Measurements from ENCODE around the gene LRRFIP1.

DNA sequence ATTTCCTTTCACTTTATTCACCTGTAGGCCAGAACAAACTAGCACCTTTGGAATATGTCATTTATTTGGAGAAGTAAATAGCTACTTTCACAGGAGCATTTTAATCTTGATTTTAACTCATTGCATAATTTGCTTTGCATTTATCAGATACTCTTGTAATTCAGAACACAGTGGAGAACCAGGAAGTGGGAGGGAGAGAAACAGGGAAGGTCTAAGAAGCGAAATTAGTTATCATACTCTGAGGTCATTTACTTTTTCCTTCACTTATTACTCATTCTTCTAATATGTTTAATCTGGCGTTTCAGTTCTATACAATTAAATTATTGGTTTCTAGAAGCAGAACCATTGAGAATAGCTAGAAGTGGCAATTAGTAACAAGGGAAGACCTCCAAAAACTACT is 191.8 kb downstream of the LRRFIP1 start:
- no peak for TF ChIP-seq CTCF (optimal IDR thresholded peaks at IDR 0.05 in 1 of 3, IDR thresholded peaks at IDR 0.05 in 1 of 3, conservative IDR thresholded peaks at IDR 0.05 in 1 of 3; ENCODE audit: extremely low read depth in 1 of 3, insufficient read depth in 2 of 3, low read length in 3 of 3)
- no peak for TF ChIP-seq EZH2 (IDR thresholded peaks at IDR 0.05; ENCODE audit: low read length)
